GM18520 (cell line): ENCODE results near the gene RPS16.

Experiments
- ATAC-seq: cut with Tn5 transposase; IDR thresholded peaks from one replicate; pipeline ENCODE4 v1.9.1; 2021; ENCODE audit not compliant: unreplicated experiment

Gene RPS16

DNA sequence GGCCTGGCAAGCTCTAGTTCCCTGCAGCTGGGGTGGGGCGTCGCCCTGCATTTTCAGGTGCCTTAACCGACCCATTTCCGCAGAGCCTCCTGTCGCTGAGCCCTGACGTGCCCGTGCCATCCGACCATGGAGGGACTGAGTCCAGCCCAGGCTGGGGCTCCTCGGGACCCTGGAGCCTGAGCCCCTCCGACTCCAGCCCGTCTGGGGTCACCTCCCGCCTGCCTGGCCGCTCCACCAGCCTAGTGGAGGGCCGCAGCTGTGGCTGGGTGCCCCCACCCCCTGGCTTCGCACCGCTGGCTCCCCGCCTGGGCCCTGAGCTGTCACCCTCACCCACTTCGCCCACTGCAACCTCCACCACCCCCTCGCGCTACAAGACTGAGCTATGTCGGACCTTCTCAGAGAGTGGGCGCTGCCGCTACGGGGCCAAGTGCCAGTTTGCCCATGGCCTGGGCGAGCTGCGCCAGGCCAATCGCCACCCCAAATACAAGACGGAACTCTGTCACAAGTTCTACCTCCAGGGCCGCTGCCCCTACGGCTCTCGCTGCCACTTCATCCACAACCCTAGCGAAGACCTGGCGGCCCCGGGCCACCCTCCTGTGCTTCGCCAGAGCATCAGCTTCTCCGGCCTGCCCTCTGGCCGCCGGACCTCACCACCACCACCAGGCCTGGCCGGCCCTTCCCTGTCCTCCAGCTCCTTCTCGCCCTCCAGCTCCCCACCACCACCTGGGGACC, 27.9 kb downstream of the RPS16 start:
- no peak for ATAC-seq

GRCh38 chr19:39407410-39407659, 28.4 kb downstream of the RPS16 start:
- no peak for ATAC-seq

DNA sequence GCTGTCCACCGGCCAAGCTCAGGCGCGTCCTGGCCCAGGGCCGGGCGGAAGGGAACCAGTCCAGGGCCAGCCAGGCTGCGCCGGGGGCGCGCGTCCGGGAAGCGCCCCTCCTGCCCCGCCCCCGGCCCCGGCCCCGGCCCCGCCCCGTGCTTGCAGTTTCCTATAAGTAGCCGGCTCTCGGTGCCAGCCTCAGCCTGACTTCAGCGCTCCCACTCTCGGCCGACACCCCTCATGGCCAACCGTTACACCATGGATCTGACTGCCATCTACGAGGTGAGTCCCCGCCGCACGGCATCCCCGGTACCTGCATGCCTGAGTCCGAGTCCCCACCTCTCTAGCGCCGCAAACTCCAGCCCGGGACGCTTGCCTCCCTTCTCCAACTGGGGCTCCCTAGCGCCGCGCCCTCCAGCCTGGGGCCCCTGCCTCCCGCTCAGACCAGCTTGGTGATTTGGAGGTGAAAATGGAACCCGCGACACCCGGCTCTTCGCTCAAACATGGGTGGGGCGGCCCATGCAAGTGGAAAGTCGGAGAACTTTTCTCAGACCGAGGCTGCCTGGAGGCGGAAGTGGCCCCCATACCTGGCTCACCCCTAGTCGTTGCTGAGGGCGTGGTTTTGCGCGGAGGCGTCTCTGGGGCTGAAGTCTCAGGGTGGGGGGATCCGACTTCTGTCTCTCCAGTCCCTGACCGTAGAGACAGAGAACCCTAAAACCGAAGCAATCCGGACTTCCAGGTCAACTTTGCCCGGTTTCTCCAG, 28.9 kb downstream of the RPS16 start, which contains the start of gene ZFP36:
ZFP36 (plus strand) TSS at position 192 of the 754 bp plus-strand sequence; CDS start at position 250, 58 bp downstream.
- ATAC-seq: peak; percentile 14

DNA sequence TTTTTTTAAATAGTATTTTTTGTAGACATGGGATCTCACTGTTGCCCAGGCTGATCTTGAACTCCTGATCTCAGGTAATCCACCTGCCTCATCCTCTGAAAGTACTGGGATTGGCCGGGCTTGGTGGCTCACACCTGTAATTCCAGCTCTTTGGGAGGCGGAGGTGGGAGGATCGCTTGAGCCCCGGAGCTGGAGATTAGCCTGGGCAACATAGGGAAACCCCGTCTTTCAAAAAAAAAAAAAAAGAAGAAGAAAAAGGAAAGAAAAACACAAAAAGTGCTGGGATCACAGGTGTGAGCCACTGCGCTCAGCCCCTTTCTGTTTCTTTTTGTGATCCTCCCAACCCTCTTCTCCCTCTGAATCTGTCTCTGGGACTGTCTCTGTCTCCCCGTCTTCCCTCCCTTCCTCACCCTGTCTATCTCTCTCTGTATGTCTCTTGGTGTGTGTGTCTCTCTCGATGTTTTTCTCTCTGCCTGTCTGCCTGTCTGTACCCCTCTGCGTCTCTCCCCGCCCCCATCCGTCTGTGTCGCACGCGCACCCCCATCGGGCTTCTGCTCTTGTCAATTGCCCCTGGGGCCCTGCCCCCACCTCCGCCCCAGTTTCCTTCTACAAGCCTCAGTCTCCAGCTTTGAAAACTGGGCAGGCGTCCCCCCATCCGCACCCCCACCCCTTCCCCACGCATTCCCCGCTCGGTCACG, 29.6 kb downstream of the RPS16 start:
- no peak for ATAC-seq

DNA sequence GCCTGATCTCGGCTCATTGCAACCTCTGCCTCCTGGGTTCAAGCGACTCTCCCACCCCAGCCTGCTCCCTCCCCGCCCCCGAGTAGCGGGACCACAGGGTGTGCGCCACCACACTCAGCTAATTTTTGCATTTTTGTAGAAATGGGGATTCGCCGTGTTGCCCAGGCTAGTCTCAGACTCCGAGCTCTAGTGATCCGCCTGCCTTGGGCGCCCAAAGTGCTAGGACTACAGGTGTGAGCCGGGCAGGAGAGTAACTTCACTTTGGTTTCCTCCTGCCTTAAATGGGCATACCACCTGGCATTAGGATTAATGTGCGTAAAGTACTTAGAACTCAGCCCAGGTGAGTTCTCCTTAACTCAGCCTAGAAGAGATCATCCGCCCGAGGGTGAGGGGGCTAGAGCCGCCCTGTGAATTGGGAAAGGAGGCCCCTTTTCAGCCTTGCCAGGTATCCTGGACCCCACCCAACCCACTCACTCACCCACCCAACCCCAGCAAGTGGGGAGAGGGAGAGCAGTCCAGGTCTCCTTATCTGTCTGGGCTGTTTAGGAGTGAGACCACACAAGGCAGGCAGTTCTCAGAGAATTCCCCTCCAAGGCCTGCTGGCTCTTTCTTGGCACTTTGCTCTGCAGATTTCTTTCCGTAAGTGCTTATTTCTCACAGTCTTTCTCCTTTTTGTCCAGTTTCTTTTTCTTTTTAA, 30.3 kb downstream of the RPS16 start:
- no peak for ATAC-seq

- ATAC-seq: no peak
Observed at GRCh38 chr19:39403331-39404312, 32.1 kb downstream of the RPS16 start.

- peak; percentile 14 for ATAC-seq
Observed at GRCh38 chr19:39402346-39403300, 33.1 kb downstream of the RPS16 start.

- no peak for ATAC-seq
Observed at GRCh38 chr19:39401549-39402345, 34.0 kb downstream of the RPS16 start.

DNA sequence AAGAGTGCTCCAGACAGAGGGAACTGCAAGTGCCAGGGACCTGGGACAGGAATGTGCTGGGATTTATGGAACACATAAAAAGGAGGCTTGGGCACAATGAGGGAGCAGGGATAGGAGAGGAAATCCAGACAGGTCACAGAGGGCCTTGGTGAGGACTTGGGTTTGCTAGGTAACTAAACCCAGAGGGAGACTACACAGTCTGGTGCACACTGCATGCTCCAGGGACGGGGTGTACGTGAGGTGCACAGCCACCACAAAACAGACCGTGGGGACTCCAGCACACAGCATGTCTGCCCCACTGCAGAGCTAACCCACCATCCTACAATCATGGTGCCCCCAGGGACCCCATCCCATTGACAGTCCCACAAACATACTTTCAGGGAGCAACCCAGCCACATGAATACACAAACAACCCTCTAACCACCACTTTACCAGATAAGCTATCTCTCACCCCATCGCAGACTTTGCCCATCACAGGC, 34.6 kb downstream of the RPS16 start:
- ATAC-seq: no peak

- ATAC-seq: no peak
Observed at GRCh38 chr19:39400061-39400460, 35.7 kb downstream of the RPS16 start.

- ATAC-seq: no peak
Observed at GRCh38 chr19:39399668-39400050, 36.1 kb downstream of the RPS16 start.

DNA sequence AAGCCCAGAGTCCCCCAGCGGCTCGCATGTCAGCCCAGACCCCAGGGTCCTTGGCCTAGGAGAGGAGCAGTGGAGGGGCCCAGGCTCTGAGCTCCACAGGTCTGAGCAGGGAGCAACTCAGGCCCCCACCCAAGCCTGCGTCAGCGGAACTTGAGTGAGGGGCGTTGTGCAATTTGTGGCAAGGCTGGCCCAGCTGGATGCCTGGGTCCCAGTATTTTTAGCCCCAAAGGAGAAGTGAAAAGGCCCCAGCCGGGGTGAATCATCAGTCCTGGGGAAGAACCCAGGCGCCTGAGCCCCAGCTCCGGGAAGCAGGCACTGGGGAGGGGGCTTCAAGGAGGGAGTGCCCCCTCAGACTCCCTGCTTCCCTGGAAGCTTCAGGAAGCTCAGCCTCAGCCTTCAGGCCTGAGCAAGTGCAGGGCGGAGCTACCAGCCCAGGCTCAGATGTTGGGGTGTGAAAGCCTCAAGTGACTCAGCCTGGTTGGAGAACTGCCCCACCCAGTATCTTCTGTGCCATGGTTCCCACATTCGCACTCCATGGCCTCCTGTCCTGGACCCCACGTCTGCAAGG, 37.4 kb downstream of the RPS16 start:
- no peak for ATAC-seq

- ATAC-seq: peak; percentile 27
Observed at GRCh38 chr19:39397360-39398296, 38.1 kb downstream of the RPS16 start.

- ATAC-seq: peak; percentile 96
Observed at GRCh38 chr19:39390751-39391437, 44.9 kb downstream of the RPS16 start, which contains the start of the genes MED29 and PAF1. Gene MED29 (plus strand): TSS chr19:39391378. CDS start chr19:39391423, 45 bp downstream. Gene PAF1 (minus strand): TSS chr19:39391106. CDS start chr19:39390864, 242 bp downstream.

GRCh38 chr19:39390451-39390750, 45.3 kb downstream of the RPS16 start:
- no peak for ATAC-seq
